GM12864 (cell line): ENCODE data around the gene BRD3OS.
A peak's percentile ranks its signal among the peaks of the same experiment; 100 is the strongest.

ENCODE experiments used
- DNase-seq: peaks from one replicate; pipeline ENCODE4 v3.0.0-alpha.2; 2011; ENCODE audit warnings: low read depth
- H3K4me3 ChIP-seq: 2 replicates; pipeline ENCODE4 v1.5.1; 2011; ENCODE audit warnings: mild to moderate bottlenecking, low read depth, low read length, control low read depth
- TF ChIP-seq, protein P1 (sequence below): IDR thresholded peaks from 2 replicates; pipeline ENCODE4 v1.5.1; 2011; ENCODE audit warnings: low read depth, mild to moderate bottlenecking, moderate library complexity, low read length, control low read depth, inconsistent platforms; ENCODE audit errors: missing control alignments

BRD3OS gene

DNA sequence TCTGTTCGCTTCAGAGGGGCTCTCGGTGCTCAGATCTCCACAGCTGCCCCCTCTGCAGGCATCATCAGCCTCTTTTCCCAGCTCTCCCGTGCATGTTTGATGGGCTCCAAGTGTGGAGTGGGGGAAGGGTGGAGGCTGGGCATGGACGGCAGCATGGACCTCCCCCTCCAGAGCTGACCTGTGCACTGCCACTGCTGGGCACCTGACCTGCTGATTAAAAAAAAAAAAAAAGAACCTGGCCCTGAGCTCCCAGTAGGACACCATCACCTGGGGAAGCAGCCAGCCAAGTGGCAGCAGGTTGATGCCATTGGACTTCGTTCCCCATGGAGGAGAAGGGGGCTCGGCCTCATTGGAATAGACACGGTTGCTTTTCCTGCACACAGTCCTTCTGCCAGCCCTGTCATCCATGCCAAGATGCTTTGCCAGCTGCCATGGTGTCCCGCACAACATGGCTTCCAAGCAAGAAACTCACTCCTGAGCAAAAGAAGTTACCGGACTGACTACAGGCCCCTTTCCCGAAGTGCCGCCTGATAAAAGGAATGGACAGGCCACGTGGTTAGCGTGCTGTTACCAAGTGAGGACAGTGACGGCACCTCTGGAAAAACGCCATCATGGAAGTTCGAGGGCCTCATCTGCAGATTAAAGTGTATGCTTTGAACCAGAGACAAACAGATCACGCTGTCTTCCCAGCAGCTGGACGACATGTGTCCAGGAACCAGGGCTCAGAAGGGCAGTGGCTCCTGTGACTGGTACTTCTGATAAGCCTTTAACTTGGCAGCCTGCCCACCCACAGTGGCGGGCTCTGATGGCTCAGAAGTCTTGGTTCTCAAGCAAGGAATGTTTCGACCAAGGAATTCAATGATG lies 14.7 kb upstream of the BRD3OS start:
- TF ChIP-seq, protein P1, sequence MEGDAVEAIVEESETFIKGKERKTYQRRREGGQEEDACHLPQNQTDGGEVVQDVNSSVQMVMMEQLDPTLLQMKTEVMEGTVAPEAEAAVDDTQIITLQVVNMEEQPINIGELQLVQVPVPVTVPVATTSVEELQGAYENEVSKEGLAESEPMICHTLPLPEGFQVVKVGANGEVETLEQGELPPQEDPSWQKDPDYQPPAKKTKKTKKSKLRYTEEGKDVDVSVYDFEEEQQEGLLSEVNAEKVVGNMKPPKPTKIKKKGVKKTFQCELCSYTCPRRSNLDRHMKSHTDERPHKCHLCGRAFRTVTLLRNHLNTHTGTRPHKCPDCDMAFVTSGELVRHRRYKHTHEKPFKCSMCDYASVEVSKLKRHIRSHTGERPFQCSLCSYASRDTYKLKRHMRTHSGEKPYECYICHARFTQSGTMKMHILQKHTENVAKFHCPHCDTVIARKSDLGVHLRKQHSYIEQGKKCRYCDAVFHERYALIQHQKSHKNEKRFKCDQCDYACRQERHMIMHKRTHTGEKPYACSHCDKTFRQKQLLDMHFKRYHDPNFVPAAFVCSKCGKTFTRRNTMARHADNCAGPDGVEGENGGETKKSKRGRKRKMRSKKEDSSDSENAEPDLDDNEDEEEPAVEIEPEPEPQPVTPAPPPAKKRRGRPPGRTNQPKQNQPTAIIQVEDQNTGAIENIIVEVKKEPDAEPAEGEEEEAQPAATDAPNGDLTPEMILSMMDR = no peak
- no peak for DNase-seq
- no peak overlapping the region for H3K4me3 ChIP-seq

DNA sequence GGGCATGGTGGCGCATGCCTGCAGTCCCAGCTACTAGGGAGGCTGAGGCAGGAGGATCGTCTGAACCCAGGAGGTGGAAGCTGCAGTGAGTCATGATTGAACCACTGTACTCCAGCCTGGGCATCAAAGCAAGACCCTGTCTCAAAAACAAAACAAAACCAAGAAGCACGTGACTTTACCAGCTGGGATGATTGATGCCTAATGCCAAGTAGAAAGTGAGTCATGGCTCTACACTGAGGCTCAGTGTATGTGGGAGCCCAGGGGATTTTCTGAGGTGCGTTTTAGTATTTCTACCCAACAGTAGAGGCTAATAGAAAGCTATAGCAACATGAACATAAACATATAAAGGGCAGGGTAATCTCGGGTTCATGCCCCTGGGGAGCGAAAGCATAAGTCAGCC lies 13.9 kb upstream of the BRD3OS start:
- TF ChIP-seq, protein P1 = no peak
- no peak overlapping the region for H3K4me3 ChIP-seq
- DNase-seq = no peak

DNA sequence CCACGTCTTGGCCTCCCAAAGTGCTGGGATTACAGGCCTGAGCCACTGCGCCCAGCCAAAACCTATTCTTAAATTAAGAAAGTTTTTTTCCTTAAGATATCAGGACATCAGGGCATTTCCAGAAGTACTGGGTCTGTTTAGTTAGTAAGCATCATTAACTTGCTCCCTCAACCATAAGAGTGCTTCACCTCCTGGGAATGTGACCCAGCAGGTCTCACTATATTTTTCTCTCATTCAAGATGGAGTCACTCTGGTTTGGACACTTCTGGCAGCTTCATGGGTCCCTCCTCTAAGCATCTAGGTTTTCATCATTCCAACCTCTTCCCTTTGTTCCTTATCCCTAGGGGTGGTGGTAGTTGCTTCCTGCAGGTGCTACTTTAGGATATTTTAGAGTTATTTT lies 10.3 kb upstream of the BRD3OS start:
- TF ChIP-seq, protein P1 = no peak
- no peak for DNase-seq

DNA sequence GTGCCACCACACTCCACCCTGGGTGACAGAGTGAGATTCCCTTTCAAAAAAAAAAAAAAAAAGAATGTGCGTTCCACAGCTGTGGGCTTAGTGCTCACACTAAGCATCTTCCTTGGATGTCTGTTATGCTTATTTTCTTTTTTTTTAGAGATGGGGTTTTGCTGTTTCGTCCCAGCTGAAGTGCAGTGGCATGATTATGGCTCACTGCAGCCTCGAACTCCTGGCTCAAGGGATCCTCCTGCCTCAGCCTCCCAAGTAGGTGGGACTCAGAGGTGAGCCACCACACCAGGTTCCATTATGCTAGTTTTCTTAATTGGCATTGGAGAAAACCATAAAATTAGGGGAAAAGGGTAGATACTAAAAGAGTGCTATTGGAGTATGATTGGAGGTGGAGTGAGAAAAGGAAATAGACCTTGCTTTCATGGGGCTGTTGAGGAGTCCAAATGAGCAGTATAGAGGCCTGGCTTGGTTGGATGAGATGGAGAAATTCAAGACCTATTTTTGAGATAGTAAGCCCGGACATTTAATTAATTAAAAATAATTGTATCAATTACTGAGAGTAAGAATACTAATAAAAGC lies 978 bp upstream of the BRD3OS start:
- TF ChIP-seq, protein P1 = no peak
- peak overlapping the region; percentile 10 for H3K4me3 ChIP-seq
- DNase-seq = no peak

More for the DNA sequence above, 10.3 kb upstream of the BRD3OS start:
- H3K4me3 ChIP-seq = no peak overlapping the region

DNA sequence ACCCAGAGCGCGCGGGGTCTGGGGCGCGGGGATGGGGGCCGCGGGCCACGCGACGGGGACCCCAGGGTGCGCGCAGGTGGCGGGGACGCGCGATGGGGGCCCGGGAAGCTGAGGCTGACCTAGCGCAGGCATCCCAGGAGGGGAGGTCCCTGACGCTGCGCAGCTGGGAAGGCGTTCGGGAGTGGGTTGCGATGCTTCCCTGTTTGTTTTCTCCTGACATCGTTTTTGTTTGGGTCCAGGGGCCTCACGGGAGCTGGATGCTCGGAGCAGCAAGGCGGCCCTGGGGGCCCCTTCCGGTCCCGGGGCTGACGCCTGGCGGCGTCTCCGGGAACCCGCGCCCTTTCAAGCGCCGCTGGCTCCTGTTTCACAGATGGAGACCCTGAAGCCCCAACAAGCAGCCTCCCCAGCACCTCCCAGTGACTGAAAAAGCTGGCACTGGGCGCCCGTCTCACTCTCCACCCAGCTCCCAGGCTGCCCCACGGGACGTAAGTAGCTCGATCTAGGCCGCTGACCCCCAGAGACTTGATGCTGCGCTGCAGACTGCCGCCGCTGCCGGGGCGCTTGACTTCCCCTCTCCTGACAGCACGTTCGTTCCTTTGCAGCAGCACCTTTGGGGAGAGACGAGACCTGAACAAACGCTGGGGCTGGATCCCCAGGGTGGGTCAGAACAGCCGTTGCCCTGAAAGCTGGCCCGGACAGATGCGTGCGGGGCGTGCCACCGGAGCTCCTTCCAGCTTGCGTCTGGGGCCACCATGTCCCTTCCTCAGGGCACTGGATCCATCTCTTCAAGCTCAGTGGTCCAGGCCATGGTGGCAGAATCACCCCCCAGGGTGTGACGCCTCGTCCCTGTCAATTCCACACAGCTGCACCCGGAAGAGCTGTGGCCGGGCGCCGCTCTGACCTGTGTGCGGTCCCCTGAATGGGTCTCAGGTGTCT lies 593 bp downstream of the BRD3OS start:
- DNase-seq = no peak
- TF ChIP-seq, protein P1 = peak; percentile 47
- H3K4me3 ChIP-seq = peak overlapping the region; percentile 54

DNA sequence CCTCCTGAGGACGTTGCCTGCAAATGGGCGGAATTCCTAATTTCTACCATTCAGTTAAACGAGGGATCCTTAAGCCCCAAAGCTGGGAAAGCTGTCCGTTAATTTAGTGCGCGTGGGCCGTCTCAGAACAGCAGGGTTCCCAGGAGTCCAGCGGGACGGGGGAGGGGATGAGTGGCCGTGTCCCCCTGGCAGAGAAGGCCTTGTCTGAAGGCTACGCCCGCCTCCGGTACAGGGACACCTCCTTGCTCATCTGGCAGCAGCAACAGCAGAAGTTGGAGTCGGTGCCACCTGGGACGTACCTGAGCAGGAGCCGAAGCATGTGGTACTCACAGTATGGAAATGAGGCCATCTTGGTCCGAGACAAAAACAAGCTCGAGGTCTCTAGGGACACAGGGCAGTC lies 1.3 kb downstream of the BRD3OS start:
- no peak for DNase-seq
- no peak overlapping the region for H3K4me3 ChIP-seq
- TF ChIP-seq, protein P1 = no peak
